HG03025 (cell line): ENCODE data around the gene PHYH.

ENCODE experiments used
- ATAC-seq: cut with Tn5 transposase; IDR thresholded peaks from one replicate; pipeline ENCODE4 v1.9.1; 2021; ENCODE audit warnings: mild to moderate bottlenecking, moderate library complexity; ENCODE audit not compliant: unreplicated experiment, low FRiP score

PHYH gene

GRCh38 chr10:13233358-13233757, 66.5 kb downstream of the PHYH start:
- no peak for ATAC-seq

GRCh38 chr10:13231808-13232207, 68.1 kb downstream of the PHYH start:
- ATAC-seq: no peak

DNA sequence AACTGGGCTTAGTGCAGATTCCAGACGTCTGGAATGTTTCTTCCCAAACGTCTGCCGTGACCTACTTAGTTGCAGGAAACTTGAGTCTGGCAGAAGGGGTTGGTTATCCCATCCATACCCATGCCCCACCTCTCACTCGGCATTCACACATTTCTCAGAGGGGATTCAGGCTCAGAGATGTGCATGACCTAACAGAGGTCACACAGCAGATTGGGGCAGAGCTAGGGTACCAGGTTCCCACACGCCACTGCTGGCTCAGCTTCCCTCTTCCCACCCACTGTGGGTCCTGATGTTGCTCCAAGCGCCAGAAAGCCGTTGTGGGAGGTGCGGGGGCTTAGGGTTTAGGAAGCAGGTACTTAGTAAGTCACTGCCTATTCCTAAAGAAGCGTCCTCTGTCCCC, 68.7 kb downstream of the PHYH start:
- no peak for ATAC-seq
